Measurements from ENCODE around the gene HM13.
"Not testable (repeated sequence)": the region's sequence is repeated elsewhere in the genome, so short reads cannot be mapped to it uniquely, and the experiment has no call there.

The HM13 gene

DNA sequence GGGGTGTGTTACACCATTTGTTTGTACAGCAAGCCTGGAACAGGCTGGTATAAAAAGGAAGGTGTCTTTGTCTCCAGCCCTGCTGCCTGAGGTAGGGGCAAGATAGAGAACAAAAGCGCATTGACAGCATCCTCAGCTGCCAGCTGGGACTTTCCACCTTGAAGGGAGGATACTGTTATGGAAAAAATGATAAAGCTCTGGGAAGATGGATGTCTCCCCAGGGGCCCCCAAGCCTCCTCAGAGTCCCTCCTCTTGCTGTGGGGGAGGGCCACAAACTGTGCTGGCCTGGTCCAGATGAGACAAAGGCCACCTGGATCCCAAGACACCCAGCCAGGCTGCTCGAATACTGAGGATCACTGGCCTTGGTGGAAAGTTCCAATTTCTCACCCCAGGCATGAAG lies 26.1 kb upstream of the HM13 start:
- Histone ChIP-seq H3K9ac (ENCODE audit: low read depth, low read length) (no peak overlapping the region), H3K9me3 (ENCODE audit: control insufficient read depth, insufficient read depth, low read length) (no peaks in the 10 kb centered on the region), H3K4me1 (ENCODE audit: insufficient read depth, low read length) (no peaks in the 10 kb centered on the region; the same call in 1 of the 2 replicates), H3K36me3 (ENCODE audit: insufficient read depth, low read length) (no peaks in the 10 kb centered on the region)

DNA sequence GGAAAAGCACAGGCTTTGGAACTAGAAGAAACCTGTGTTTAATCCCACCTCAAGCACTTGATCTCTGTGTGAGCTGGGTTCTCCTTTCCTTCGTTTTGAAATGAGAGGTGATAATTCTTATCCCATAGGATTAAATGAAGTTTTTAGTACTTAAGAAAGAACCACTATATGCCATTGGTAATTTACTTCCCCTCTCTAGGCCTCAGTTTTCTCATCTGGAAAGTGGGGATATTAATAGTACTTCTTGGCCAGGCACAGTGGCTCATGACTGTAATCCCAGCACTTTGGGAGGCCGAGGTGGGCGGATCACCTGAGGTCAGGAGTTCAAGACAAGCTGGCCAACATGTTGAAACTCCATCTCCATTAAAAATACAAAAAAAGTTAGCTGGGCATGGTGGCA lies 25.1 kb upstream of the HM13 start:
- H3K36me3 ChIP-seq (ENCODE audit: insufficient read depth, low read length): no peaks in the 10 kb centered on the region
- H3K9me3 ChIP-seq (ENCODE audit: control insufficient read depth, insufficient read depth, low read length): no peaks in the 10 kb centered on the region
- no peaks in the 10 kb centered on the region; the same call in 1 of the 2 replicates for H3K4me1 ChIP-seq (ENCODE audit: insufficient read depth, low read length)
- H3K9ac ChIP-seq (ENCODE audit: low read depth, low read length): no peak overlapping the region

DNA sequence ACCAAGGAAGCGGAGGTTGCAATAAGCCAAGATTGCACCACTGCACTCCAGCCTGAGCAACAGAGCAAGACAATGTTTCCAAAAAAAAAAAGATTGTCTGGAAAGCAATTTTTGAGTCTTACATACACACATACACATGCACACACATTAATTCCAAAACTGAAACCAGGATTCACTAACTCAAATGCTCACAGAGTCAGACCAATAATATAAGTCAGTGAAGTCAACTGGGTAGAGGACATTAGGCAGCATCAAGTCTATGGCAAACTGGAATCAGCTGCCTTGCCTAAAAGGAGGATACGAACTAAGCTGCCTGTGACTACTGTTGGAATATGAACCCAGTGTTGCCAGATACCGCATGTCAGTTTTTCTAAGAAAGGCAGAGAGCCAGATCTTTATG lies 23.5 kb upstream of the HM13 start:
- no peak overlapping the region for H3K9ac ChIP-seq (ENCODE audit: low read depth, low read length)
- no peaks in the 10 kb centered on the region for H3K36me3 ChIP-seq (ENCODE audit: insufficient read depth, low read length)
- no peaks in the 10 kb centered on the region; the same call in 1 of the 2 replicates for H3K4me1 ChIP-seq (ENCODE audit: insufficient read depth, low read length)
- no peaks in the 10 kb centered on the region for H3K9me3 ChIP-seq (ENCODE audit: control insufficient read depth, insufficient read depth, low read length)

DNA sequence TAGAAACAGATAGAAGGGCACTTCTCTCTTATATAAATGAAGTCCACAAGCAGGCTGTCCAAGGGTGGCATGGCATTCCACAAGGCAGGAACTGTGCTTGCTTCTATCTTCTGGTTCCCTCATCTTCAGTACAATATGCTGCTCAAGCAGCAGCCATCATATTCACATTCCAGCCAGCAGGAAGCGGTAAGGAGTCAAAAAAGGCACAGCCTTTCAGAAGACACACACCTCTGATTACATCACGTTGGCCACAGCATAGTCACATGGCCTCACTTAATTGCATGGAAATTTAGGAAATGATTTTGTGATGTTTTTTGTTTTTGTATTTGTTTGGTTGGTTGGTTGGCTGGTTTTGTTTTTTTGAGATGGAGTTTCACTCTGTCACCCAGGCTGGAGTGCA lies 20.1 kb upstream of the HM13 start:
- no peaks in the 10 kb centered on the region for H3K36me3 ChIP-seq (ENCODE audit: insufficient read depth, low read length)
- H3K9ac ChIP-seq (ENCODE audit: low read depth, low read length): no peak overlapping the region
- H3K4me1 ChIP-seq (ENCODE audit: insufficient read depth, low read length): peaks cover 3% of the 10 kb centered on the region; the same call in 1 of the 2 replicates
- no peaks in the 10 kb centered on the region for H3K9me3 ChIP-seq (ENCODE audit: control insufficient read depth, insufficient read depth, low read length)

DNA sequence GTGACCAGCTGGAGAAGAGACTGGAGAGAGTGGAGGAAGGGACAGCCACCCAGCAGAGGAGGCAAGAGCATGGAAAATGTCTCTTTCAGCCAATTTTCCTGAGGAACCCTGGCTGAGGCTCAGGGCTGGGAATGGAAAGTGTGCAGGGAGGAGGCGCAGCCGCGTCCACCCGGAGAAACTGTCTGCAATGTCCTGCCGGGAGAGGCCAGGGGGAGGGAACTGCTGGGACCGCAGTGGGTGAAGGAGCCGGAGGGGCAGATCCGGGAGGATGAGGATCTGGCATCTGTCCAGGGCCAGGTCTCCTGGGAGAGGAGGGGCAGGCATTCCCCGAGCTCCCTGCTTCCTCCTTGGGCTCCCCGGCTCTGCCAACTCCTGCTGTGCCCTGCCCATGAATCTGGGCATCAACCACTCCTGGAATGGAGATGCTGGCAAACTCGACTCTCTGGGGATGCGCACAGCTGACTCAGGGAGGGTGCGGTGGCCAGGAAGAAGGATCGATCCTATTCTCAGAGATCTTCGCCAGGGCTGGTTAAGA lies 17.4 kb upstream of the HM13 start:
- no peaks in the 10 kb centered on the region for H3K36me3 ChIP-seq (ENCODE audit: insufficient read depth, low read length)
- H3K9ac ChIP-seq (ENCODE audit: low read depth, low read length): no peak overlapping the region
- no peaks in the 10 kb centered on the region for H3K9me3 ChIP-seq (ENCODE audit: control insufficient read depth, insufficient read depth, low read length)
- peaks cover 3% of the 10 kb centered on the region; the same call in 1 of the 2 replicates for H3K4me1 ChIP-seq (ENCODE audit: insufficient read depth, low read length)

DNA sequence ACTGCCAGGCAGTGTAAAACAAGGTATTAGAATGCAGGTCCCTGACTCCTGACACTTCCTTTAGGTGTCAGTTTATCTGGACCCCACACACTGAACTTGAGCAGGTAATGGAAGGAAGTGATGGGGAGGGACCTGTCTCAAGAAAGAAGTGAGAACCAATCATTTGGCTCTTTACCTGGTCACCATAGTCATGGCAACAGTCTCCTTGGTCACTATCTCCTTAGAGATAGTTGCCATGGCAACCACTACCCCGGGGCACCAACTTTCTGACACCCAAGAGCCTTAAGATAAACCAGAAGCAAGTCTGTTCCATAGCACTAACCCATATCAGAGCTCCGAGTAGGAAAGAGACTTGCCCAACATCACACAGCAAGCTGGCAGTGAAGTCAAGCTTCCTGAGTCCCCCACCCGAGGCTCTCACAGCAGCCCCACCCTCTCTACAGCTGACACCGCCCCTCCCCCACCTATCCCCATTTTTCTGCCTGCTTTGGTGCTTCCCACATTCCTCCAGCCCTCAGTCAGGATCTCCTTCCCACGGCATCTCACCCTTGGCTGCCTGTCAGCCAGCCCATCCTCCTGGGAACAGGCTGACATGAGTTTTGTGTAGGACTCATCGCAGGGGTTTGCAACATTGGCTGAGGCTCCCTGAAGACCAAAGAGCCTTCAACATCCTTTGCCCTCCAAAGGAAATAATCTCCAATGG lies 16.3 kb upstream of the HM13 start:
- Histone ChIP-seq H3K9ac (ENCODE audit: low read depth, low read length) (no peak overlapping the region), H3K36me3 (ENCODE audit: insufficient read depth, low read length) (no peaks in the 10 kb centered on the region), H3K9me3 (ENCODE audit: control insufficient read depth, insufficient read depth, low read length) (no peaks in the 10 kb centered on the region), H3K4me1 (ENCODE audit: insufficient read depth, low read length) (peaks cover 3% of the 10 kb centered on the region; the same call in 1 of the 2 replicates)

DNA sequence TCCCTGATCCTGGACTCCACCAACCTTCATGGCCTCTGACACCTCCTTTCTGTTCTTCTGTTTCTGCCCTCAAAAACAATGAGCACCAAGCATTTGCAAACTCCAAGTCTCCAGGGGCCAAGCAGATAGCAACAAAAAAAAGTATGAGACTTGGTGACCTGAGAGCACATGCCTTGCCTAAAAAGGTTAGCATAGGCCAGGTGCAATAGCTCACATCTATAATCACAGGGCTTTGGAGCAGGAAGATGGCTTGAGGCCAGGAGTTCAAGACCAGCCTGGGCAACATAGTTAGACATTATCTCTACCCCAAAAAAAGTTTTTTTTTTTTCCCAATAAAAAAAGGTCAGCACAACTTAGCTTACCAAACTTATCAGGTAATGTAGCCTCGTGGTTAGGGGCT lies 13.7 kb upstream of the HM13 start:
- no peaks in the 10 kb centered on the region for H3K36me3 ChIP-seq (ENCODE audit: insufficient read depth, low read length)
- H3K9ac ChIP-seq (ENCODE audit: low read depth, low read length): no peak overlapping the region
- no peaks in the 10 kb centered on the region for H3K9me3 ChIP-seq (ENCODE audit: control insufficient read depth, insufficient read depth, low read length)
- peaks cover 5% of the 10 kb centered on the region; the same call in 1 of the 2 replicates for H3K4me1 ChIP-seq (ENCODE audit: insufficient read depth, low read length)

DNA sequence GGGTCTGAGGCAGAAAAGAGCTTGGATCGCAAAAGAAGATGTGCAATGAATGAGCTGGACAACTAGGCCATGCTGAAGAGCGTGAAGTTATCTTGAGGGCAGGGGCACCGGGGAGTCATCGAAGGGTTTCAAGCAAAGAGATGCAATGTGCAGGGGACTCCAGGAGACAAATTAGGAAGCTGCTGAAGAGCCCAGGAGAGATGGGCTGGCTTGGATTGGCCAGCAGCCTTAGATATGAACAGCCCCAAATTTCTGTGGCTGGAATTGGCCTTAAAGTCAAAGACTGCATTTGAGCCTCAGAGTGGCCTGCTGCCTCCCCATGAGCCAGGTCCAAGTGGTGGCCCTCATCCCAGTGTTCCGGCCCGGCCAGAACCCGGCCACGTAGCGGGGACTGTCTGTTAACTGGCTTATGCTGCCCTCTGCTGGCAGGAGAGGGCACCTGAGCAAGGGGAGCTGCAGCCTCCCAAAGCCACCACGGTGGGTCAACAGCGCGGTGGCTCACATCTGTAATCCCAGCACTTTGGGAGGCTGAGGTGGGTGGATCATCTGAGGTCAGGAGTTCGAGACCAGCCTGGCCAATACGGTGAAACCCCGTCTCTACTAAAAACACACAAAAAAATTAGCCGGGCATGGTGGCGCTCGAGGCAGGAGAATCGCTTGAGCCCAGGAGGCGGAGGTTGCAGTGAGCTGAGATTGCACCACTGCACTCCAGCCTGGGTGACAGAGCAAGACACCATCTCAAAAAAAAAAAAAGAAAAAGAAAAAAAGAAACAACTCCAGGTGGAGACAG lies 11.2 kb upstream of the HM13 start:
- not testable (repeated sequence) for H3K9me3 ChIP-seq (ENCODE audit: control insufficient read depth, insufficient read depth, low read length); H3K36me3 ChIP-seq (ENCODE audit: insufficient read depth, low read length); H3K9ac ChIP-seq (ENCODE audit: low read depth, low read length)
- H3K4me1 ChIP-seq (ENCODE audit: insufficient read depth, low read length): peaks cover 11% of the 10 kb centered on the region; the same call in 1 of the 2 replicates

DNA sequence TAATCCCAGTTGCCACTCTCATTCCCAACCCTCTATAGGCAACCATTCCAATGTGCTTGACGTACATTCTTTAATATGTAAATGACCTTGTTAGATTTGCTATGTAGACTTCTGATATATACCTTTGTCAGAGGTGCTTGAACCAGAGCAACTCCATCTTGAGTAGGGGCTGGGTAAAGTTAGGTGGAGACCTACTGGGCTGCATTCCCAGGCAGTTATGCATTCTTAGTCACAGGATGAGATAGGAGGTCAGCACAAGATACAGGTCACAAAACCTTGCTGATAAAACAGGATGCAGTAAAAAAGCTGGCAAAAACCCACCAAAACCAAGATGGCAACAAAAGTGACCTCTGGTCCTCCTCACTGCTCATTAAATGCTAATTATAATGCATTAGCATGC lies 8.3 kb upstream of the HM13 start:
- Histone ChIP-seq H3K9ac (ENCODE audit: low read depth, low read length) (no peak overlapping the region), H3K36me3 (ENCODE audit: insufficient read depth, low read length) (no peaks in the 10 kb centered on the region), H3K4me1 (ENCODE audit: insufficient read depth, low read length) (peaks cover 8% of the 10 kb centered on the region; the same call in 1 of the 2 replicates), H3K9me3 (ENCODE audit: control insufficient read depth, insufficient read depth, low read length) (no peaks in the 10 kb centered on the region)

DNA sequence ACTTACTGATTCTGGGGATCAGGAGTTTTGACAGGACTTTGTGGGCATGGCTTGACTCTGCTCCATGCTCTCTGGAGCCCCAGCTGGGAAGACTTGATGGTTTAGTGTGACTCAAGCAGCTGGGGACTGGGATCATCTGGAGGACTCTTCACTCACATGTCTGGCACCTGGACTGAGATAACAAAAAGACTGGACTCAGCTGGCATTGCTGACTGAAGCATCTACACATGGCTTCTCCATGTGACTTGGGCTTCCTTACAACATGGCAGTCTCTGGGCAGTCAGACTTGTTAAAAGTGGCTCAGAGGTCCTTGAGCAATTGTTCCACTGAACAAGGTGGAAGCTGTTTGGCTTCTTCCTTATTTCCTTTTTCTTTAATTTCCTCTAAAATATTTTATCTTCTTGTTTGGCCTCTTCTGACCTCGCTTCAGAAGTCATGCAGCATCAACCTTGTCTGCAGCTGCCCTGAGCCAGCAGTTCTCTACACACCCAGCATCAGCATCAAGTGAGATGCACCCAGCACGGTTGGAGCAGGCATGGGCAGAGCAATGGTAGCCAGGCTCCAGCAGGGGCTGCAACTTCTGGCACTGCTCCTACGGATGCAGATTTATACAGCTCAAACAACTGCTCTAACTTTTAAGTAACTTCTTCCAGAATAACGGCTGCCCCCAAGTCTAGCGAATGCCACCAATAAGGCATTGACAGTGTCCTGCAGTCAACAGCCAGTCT lies 5.6 kb upstream of the HM13 start:
- peaks cover 8% of the 10 kb centered on the region; the same call in 1 of the 2 replicates for H3K4me1 ChIP-seq (ENCODE audit: insufficient read depth, low read length)
- no peaks in the 10 kb centered on the region for H3K36me3 ChIP-seq (ENCODE audit: insufficient read depth, low read length)
- H3K9me3 ChIP-seq (ENCODE audit: control insufficient read depth, insufficient read depth, low read length): no peaks in the 10 kb centered on the region
- no peak overlapping the region for H3K9ac ChIP-seq (ENCODE audit: low read depth, low read length)

DNA sequence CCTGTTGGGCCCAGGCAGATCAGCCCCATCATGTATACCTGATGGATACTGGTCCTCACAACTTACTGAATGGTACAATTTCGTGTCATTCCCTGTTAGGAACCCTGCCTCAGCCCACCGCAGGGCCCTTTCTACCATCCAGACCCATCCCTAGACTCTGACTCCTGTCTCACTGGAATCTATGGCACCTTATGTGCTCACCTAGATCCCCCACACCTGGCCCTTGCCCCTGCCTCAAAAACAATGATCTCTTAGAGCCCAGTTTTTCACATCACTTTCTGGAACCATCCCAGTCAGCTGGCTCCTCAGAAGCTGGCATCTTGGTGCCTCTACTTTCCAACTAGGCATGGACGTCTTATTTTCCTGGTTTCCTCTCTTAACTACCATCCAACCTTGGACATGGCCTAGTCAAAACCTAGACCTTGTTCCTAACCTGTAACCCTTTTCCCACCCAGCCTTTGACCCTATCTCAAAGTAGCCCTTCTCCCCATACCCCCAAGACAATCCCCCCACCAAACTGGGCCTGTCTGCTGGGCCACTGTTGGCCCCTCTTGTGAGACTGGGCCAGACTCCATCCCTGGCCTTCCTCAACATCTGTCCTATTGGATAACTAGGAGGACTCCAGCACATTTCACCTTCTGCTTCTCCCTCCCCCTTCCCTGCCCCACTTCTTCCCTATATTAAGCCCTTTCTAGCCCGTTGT lies 981 bp downstream of the HM13 start:
- peak overlapping the region; percentile 58 for H3K9ac ChIP-seq (ENCODE audit: low read depth, low read length)
- peaks cover 17% of the 10 kb centered on the region; the same call in 1 of the 2 replicates for H3K4me1 ChIP-seq (ENCODE audit: insufficient read depth, low read length)
- H3K9me3 ChIP-seq (ENCODE audit: control insufficient read depth, insufficient read depth, low read length): no peaks in the 10 kb centered on the region
- H3K36me3 ChIP-seq (ENCODE audit: insufficient read depth, low read length): no peaks in the 10 kb centered on the region

DNA sequence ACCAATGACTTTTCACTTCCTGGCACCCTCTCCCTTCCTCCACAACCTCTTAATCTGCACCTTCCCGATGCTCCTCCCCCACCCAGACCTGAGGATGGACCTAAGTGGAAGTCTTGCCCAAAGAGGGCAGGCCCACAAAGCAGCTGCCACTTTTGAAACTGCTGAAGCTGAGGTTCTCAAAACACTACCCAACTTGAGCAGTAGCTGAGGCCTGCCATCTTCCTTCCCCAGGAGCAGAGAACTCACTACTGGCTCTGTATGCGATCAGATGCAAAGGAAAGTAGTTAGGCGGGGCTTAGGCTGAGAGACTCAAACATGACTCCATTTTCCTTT lies 1.5 kb downstream of the HM13 start:
- no peaks in the 10 kb centered on the region for H3K9me3 ChIP-seq (ENCODE audit: control insufficient read depth, insufficient read depth, low read length)
- no peaks in the 10 kb centered on the region for H3K36me3 ChIP-seq (ENCODE audit: insufficient read depth, low read length)
- peak overlapping the region; percentile 58; the same call in 1 of the 2 replicates for H3K9ac ChIP-seq (ENCODE audit: low read depth, low read length)
- peaks cover 17% of the 10 kb centered on the region; the same call in 1 of the 2 replicates for H3K4me1 ChIP-seq (ENCODE audit: insufficient read depth, low read length)

DNA sequence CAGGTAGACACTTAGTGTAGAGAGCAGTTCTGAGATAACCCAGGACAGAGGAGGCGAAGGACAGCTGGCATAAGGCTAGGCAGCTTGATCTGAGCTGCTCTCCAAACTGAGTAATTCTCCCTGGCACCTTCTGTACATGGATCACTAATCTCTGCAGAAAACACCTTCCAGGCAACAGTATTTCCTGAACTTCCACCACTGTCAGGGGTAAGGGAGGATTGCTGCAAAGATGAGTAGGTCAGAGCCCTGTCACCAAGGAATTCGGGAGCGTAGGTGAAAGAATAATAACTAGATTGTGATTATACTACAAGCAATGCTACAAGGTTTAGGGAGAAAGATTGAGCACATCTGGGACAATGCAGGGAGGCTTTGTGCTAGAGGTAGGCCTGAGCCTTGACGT lies 1.9 kb downstream of the HM13 start:
- Histone ChIP-seq H3K9ac (ENCODE audit: low read depth, low read length) (no peak overlapping the region), H3K9me3 (ENCODE audit: control insufficient read depth, insufficient read depth, low read length) (no peaks in the 10 kb centered on the region)

DNA sequence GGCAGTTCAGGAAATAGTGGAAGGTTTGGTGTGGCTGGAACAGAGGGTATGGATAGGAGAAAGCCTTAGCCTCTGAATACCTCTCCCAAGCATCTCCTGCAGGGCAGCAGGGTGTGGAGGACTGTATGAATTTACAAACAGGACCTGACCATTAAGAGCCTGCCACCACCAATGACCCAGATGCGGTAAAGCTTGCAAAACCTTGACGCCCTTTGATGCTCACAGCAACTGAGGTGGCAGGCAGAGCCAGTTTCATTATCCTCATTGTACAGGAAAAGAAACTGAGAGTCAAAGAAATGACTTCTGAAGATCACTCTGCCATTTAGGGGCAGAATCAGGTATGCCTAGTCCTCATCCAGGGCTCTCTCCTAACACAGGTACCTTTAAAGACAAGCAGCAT lies 2.4 kb downstream of the HM13 start:
- H3K9me3 ChIP-seq (ENCODE audit: control insufficient read depth, insufficient read depth, low read length): no peaks in the 10 kb centered on the region
- peaks cover 17% of the 10 kb centered on the region; the same call in 1 of the 2 replicates for H3K4me1 ChIP-seq (ENCODE audit: insufficient read depth, low read length)
- no peaks in the 10 kb centered on the region for H3K36me3 ChIP-seq (ENCODE audit: insufficient read depth, low read length)
- no peak overlapping the region for H3K9ac ChIP-seq (ENCODE audit: low read depth, low read length)

More for the DNA sequence above, 1.9 kb downstream of the HM13 start:
- Histone ChIP-seq H3K36me3 (ENCODE audit: insufficient read depth, low read length) (no peaks in the 10 kb centered on the region), H3K4me1 (ENCODE audit: insufficient read depth, low read length) (peaks cover 17% of the 10 kb centered on the region; the same call in 1 of the 2 replicates)

Measured in ES-I3 (cell line).